Bronchial epithelial cell (primary cell): ENCODE data around the gene UBB. TPM values are rescaled to one million over a fixed set of nuclear protein-coding genes. Genes with fewer than 3 reads are reported as not detected.

Source experiments
- DNase-seq: peaks from one replicate; pipeline ENCODE4 v3.0.0-alpha.2; 2010; ENCODE audit warnings: low read depth
- FAIRE-seq: peaks from 2 replicates; lab custom pipeline; 2011; peaks lifted over from hg19 to GRCh38; lab: Jason Lieb, UNC
- H3K27me3 ChIP-seq: 2 replicates; pipeline ENCODE4 v1.5.1; 2011; ENCODE audit warnings: low read length; ENCODE audit not compliant: control insufficient read depth, insufficient read depth
- H3K36me3 ChIP-seq: 2 replicates; pipeline ENCODE4 v1.5.1; 2011; ENCODE audit warnings: low read length; ENCODE audit not compliant: control insufficient read depth, insufficient read depth
- H3K4me3 ChIP-seq: 2 replicates; pipeline ENCODE4 v1.5.1; 2011; ENCODE audit warnings: mild to moderate bottlenecking, low read depth, low read length, control low read depth
- CTCF ChIP-seq: IDR thresholded peaks from 2 replicates; pipeline ENCODE4 v1.5.1; 2011; ENCODE audit warnings: mild to moderate bottlenecking, moderate library complexity, low read length, control low read depth, inconsistent platforms; ENCODE audit not compliant: insufficient read depth, severe bottlenecking
- total RNA-seq: library from RNA; depleted of rRNA; stranded (reverse); fragments of >200 nt; gene quantifications from 2 replicates; pipeline ENCODE4 v1.2.1, GENCODE V29; 2014

Gene UBB
- total RNA-seq, 1 donor from 2014 or later = 766 TPM

- H3K4me3 ChIP-seq = no peak overlapping the region
- no peaks in the 10 kb centered on the region for H3K27me3 ChIP-seq
- H3K36me3 ChIP-seq = no peaks in the 10 kb centered on the region
- no peak for DNase-seq
- no peak for FAIRE-seq
- TF ChIP-seq CTCF = no peak
Observed at GRCh38 chr17:16432017-16432416, 51.1 kb downstream of the UBB start.

Other genes with a start within 250 kb of the UBB start
- gene NCOR1, start 165.6 kb upstream of the UBB start, total RNA-seq = 75.3 and 92.9 TPM in 2 replicates
- gene PIGL, start 163.9 kb upstream of the UBB start, total RNA-seq = 30.6 and 31.1 TPM in 2 replicates
- gene CENPV, start 27.6 kb upstream of the UBB start, total RNA-seq = 5.1 and 17.4 TPM in 2 replicates
- gene TRPV2, start 34.5 kb downstream of the UBB start, total RNA-seq = under 0.01 and 0.26 TPM in 2 replicates
- gene LRRC75A, start 111.1 kb downstream of the UBB start, total RNA-seq = 0.13 TPM in 1 of 2 replicates, not detected in the other
- 2.7 and 3.4 TPM in 2 replicates for gene ZNF287, start 188.1 kb downstream of the UBB start, total RNA-seq